ENCODE measurements around the gene TMEM200B.
"Not testable (repeated sequence)": the region's sequence is repeated elsewhere in the genome, so short reads cannot be mapped to it uniquely, and the experiment has no call there.

Gene TMEM200B

GRCh38 chr1:29133861-29134694 lies 10.4 kb upstream of the TMEM200B start:
- DNase-seq (ENCODE audit: low spot score) = no peak

DNA sequence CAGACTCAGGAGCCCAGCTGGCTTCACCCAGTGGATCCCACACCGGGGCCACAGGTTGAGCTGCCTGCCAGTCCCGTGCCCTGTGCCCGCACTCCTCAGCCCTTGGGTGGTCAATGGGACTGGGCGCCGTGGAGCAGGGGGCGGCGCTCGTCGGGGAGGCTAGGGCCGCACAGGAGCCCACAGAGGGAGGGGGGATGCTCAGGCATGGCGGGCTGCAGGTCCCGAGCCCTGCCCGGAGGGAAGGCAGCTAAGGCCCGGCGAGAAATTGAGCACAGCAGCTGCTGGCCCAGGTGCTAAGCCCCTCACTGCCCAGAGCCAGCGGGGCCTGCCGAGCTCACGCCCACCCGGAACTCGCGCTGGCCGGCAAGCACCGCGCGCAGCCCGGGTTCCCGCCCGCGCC lies 7.4 kb upstream of the TMEM200B start:
- DNase-seq (ENCODE audit: low spot score) = not testable (repeated sequence)

- DNase-seq (ENCODE audit: low spot score) = no peak
These were observed 6.2 kb upstream of the TMEM200B start for GRCh38 chr1:29129916-29130315.

GRCh38 chr1:29128739-29129138 lies 5.0 kb upstream of the TMEM200B start:
- no peak for DNase-seq (ENCODE audit: low spot score)

DNA sequence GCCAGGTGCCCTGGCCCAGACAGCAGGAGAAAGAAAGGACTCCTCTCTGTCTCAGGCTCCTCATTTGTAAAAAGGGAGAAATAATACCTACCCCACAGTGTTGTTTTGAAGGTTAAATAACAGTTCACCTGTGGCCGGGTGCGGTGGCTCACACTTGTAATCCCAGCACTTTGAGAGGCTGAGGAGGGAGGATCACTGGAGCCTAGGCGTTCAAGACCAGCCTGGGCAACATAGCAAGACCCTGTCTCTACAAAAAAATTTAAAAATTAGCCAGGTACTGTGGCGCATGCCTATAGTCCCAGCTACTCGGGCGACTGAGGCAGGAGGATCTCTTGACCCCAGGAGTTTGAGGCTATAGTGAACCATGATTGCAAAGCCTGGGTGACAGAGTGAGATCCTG lies 2.5 kb upstream of the TMEM200B start:
- no peak for DNase-seq (ENCODE audit: low spot score)

DNA sequence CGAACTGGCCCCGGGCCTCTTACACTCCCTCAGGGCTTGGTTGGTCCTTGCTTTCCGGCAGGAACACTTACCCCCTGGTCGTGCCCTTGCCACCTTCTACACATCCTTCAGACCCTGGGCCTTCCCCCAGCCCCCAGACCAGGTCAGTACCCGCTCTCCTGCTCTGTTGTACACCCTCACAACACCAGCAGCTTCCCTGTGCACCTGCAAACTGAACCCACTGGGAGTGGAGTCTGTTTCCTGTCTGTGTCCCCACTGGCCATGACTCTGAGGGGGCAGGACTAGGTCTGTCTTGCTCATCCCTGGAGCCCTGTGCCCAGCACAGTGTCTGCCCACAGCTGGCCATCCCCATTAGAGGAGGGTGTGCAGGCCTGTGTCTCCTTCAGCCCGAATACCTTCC lies 2.1 kb upstream of the TMEM200B start:
- DNase-seq (ENCODE audit: low spot score) = no peak

DNA sequence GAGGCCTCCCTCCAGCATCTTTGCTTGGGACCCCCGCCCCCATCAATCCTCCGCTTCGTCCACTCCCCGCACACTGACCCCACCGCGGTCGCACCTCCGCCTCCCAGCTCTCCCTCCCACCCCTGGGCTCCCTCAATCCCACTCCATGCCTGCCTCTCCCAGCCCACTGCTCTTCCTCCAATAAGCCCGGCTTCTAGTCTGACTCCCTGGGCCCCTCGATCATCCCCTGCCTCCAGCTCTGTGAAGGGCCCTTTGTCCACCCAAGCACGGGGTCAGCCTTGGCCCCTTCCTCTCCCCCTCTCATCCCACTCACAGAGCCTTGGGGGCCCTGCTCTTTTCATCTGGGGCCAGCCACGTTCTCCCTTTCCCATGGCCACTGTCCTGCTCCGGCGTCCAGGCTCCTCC lies 1.5 kb upstream of the TMEM200B start:
- no peak for DNase-seq (ENCODE audit: low spot score)

GRCh38 chr1:29124366-29125236 lies 898 bp upstream of the TMEM200B start:
- DNase-seq (ENCODE audit: low spot score) = peak; percentile 71

GRCh38 chr1:29123053-29123886 lies 433 bp downstream of the TMEM200B start:
- no peak for DNase-seq (ENCODE audit: low spot score)

- no peak for DNase-seq (ENCODE audit: low spot score)
These were observed 1.0 kb downstream of the TMEM200B start for GRCh38 chr1:29122682-29123052.

- no peak for DNase-seq (ENCODE audit: low spot score)
These were observed 1.6 kb downstream of the TMEM200B start for GRCh38 chr1:29121936-29122681.

DNA sequence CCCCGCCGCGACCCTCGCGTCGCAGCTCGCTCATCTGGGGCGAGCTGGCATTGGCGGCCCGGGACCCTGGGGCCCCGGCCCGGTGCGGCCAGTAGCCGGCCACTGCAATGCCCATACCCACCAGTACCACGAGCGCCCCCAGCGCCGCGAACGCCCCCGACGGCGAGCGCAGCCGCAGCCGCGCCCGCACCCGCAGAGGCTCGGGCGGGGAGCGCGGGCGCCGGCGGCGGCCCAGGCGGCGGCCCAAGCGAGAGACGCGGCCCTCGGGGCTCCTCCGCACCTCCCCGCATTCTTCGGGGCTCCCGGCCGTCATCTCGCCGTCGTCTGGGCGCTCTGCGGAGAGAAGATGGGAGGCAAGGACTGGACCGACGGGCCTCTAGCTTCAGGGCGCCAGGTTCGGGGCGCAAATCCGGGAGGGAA lies 2.2 kb downstream of the TMEM200B start:
- DNase-seq (ENCODE audit: low spot score) = no peak

DNA sequence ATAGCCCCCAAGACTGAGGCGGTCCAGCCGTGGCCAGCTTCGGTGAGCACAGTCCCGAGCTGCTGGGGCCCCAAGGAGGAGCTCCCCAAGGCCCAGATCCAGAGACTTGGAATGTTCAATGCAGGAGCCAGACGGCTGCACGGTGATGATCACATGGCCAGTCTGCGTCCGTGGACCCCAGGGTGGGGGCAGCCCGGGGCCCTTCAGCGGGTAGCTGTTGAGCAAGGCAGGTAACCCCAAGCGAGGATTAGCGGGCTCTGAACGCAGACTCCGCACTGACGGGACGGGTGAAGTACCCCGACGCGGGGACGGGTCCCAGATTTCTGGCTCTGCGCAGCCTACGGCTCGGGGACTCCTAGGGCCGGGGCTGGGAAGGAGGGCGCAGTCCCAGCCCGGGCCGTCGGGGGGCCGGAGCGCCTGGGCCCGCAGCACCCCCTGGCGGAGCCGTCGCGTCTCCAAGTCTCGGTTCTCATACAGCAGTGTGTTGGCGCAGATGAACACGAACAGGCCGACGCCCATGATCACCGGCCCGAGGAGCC lies 2.7 kb downstream of the TMEM200B start:
- DNase-seq (ENCODE audit: low spot score) = no peak

- no peak for DNase-seq (ENCODE audit: low spot score)
These were observed 3.3 kb downstream of the TMEM200B start for GRCh38 chr1:29120367-29120766.

- no peak for DNase-seq (ENCODE audit: low spot score)
These were observed 4.4 kb downstream of the TMEM200B start for GRCh38 chr1:29119121-29119929.

GRCh38 chr1:29117381-29117780 lies 6.3 kb downstream of the TMEM200B start:
- no peak for DNase-seq (ENCODE audit: low spot score)

DNA sequence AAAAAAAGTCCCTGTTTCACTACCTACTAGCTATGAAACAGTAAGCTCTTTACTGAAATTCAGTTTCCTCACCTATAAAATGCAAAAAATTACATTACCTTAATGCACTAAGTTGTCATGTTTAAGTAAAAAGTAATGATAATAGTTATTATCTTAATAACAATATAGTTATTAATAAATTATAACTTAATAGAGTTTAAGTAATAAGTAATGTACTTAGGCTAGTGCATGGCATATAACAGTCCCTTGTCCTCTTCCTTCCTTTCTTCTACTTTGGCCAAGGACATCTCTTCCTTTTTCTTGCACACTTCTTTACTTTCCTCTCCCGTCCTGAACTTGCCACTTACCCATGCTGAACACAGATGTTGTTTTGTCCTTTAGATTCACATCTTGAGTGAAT lies 9.0 kb downstream of the TMEM200B start:
- no peak for DNase-seq (ENCODE audit: low spot score)

DNA sequence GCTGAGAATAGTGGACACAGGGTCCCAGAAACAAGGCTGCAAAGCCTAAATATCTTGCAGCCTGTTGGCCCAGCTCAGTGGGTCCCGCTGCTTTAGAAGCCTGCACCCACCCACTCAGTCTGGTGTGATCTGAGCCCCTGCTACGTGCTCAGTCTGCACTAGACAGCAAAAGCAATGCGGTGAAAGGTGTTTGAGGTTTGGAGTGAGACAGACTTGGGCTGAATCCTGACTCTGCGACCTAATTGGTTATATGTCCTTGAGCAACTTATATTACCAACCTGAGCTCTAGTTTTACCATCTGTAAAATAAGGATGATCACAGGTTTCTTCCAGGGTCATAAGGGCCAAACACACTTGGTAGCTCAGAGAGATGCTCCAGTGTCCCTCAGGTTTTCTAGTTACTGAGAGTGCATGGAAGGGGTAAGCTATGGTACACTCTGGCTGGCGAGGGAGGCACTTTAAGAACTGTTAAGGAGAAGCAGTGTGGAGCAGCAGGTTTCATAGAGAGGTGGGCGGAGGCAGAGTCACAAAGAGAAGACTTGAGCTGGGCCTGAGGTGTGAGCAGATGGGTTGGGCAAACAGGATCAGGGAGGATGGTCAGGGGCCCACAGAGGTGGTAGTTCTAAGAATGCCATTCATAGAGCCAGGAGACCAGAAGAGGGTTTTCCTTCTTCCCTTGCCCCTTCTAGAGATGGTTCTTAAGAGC lies 10.1 kb downstream of the TMEM200B start:
- DNase-seq (ENCODE audit: low spot score) = no peak

GRCh38 chr1:29112705-29113412 lies 10.8 kb downstream of the TMEM200B start:
- DNase-seq (ENCODE audit: low spot score) = no peak

All from LoVo (cell line).